ENCODE results near the gene ARMC10.
"Not testable (repeated sequence)": the region's sequence is repeated elsewhere in the genome, so short reads cannot be mapped to it uniquely, and the experiment has no call there.

Gene ARMC10

DNA sequence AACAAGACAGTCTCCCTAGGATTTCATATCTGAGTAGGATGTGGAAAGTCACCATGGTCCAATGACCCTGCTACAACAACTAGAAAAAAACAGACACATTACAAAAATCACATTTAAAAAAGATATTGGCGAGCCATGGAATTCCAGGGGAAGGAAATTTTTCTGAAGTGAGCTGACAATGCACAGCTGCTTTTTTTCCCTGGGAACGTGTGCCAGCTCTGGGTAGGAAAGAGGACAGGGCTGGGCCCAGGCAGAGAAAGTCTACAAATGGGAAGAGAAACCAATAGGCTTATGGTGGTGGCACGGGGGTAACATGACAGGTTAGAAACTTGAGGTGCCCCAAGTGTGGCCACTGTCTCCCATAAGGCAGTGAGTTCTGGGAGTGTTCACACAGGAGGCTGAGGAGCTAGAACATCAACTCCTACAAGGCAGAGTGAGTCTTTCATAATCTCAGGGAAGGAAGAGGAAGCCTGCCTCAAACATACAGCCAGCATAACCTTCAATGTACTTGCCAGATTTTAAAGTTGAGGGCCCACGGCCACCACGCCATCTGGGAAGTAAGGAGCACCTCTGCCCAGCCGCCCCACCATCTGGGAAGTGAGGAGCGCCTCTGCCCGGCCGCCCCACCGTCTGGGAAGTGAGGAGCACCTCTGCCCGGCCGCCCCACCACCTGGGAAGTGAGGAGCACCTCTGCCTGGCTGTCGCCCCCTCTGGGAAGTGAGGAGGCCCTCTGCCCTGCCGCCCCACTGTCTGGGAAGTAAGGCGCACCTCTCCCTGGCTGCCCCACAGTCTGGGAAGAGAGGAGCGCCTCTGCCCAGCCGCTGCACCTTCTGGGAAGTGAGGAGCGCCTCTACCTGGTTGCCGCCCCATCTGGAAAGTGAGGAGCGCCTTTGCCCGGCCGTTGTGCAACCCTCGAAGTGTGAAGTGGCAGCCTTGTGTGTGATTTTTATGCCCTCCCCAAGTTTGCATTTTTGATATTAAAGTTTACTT lies 6.2 kb upstream of the ARMC10 start:
- no peak for DNase-seq (ENCODE audit: low read depth)
- no peak overlapping the region for H3K4me3 ChIP-seq (ENCODE audit: low read depth, low read length)

DNA sequence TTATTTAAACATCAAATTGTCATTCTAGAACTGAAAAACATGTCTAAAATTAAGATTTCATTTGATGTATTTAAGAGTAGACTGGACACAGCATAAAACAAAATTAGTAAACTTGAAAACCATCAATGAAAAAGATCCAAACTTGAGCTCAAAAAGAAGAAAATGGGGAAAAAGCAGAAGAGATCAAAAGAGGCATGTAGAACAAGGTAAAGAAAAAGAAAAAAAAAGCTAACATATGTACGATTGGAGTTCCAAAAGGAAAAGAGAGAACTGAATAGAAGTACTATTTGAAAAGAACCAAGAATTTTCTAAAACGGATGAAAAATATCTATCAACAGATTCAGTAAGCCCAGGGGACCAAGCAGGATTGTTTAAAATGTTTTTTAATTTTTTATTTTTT lies 3.9 kb upstream of the ARMC10 start:
- TF ChIP-seq, protein P1, sequence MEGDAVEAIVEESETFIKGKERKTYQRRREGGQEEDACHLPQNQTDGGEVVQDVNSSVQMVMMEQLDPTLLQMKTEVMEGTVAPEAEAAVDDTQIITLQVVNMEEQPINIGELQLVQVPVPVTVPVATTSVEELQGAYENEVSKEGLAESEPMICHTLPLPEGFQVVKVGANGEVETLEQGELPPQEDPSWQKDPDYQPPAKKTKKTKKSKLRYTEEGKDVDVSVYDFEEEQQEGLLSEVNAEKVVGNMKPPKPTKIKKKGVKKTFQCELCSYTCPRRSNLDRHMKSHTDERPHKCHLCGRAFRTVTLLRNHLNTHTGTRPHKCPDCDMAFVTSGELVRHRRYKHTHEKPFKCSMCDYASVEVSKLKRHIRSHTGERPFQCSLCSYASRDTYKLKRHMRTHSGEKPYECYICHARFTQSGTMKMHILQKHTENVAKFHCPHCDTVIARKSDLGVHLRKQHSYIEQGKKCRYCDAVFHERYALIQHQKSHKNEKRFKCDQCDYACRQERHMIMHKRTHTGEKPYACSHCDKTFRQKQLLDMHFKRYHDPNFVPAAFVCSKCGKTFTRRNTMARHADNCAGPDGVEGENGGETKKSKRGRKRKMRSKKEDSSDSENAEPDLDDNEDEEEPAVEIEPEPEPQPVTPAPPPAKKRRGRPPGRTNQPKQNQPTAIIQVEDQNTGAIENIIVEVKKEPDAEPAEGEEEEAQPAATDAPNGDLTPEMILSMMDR (conservative IDR thresholded peaks at IDR 0.05; ENCODE audit: low read depth, low read length) = no peak
- no peak for DNase-seq (ENCODE audit: low read depth)
- no peak overlapping the region for H3K4me3 ChIP-seq (ENCODE audit: low read depth, low read length)

More for the DNA sequence above, 6.2 kb upstream of the ARMC10 start:
- TF ChIP-seq, protein P1 (conservative IDR thresholded peaks at IDR 0.05; ENCODE audit: low read depth, low read length) = no peak

DNA sequence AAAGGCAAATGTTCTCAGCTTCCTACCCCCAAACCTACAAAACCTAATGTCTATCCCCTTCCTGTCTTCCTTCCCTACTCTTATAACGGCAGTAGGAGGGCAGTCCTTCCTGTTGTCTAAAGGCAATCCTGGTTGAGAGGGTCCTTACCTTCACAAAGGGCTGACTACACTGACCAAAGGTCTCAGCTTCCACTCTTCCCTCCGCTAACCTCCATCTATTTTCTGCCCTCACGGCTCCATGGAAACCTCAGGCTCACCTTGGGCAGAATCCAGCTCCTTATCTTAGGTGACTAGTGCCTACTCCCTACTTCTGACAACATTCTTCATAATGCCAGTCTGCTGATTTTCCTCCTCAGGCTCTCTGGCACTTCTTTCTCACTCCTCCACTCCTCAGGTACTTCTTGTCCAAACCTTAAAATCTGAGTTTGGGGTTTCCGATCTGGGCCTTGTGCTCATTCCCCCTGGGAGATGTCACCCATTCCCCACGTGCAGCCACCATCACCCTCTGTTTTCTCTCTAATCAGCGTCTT lies 886 bp upstream of the ARMC10 start:
- no peak for DNase-seq (ENCODE audit: low read depth)
- H3K4me3 ChIP-seq (ENCODE audit: low read depth, low read length) = peak overlapping the region; percentile 95
- TF ChIP-seq, protein P1 (conservative IDR thresholded peaks at IDR 0.05; ENCODE audit: low read depth, low read length) = no peak

DNA sequence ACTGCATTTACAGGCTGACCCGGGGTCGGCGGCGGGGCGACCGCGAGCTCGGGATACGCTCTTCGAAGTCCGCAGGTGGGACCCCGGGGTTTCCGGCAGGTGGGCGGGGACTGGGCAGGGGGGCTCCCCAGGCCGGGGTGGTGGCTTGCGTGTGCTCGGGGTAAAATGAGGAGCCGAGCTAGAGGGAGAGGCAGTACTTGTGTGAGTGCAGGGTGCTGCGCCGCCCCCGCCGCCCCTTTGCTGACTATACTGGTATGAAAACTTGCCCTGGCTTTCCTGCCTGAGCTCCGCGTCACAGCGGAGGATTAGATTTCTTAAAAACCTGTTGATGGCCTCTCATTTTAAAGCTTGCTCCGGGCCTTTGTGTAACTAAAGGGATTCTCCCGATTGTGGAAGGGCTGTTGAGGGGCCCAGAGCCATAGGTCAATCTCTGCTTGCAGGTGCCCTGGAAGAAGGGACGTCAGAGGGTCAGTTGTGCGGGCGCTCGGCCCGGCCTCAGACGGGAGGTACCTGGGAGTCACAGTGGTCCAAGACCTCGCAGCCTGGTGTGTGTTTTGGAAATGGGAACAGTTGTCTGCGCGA lies 488 bp downstream of the ARMC10 start:
- TF ChIP-seq, protein P1 (conservative IDR thresholded peaks at IDR 0.05; ENCODE audit: low read depth, low read length) = no peak
- H3K4me3 ChIP-seq (ENCODE audit: low read depth, low read length) = peak overlapping the region; percentile 95
- peak; percentile 60 for DNase-seq (ENCODE audit: low read depth)

DNA sequence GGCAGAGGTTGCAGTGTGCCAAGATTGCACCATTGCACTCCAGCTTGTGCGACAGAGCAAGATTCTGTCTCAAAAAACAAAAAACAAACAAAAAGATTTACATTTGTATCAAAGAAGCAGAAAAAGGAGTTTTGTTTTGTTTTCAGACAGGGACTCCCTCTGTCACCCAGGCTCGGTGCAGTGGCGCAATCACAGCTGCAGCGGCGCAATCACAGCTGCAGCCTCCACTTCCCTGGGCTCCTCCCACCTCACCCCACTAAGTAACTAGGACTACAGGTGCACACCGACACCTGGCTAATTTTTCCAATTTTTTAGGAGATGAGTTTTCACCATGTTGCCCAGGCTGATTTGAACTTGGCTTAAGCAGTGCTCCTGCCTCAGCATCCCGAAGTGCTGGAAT lies 1.8 kb downstream of the ARMC10 start:
- peak; percentile 3 for DNase-seq (ENCODE audit: low read depth)
- TF ChIP-seq, protein P1 (conservative IDR thresholded peaks at IDR 0.05; ENCODE audit: low read depth, low read length) = no peak
- H3K4me3 ChIP-seq (ENCODE audit: low read depth, low read length) = no peak overlapping the region

DNA sequence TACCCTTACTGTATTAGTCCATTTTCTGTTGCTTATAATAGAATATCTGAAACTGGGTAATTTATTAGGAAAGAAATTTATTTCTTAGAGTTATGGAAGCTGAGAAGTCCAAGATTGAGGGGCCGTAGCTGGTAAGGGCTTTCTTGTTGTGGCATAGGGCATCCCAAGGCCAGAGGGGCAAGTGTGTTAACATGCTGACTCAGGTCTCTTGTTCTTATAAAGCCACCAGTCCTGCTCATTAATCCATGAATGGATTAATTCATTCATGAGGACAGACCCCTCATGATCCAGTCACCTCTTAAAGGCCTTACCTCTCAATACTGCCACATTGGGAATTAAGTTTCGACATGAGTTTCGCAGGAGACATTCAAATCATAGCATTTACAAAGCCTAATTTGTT lies 2.4 kb downstream of the ARMC10 start:
- H3K4me3 ChIP-seq (ENCODE audit: low read depth, low read length) = no peak overlapping the region
- DNase-seq (ENCODE audit: low read depth) = no peak
- TF ChIP-seq, protein P1 (conservative IDR thresholded peaks at IDR 0.05; ENCODE audit: low read depth, low read length) = no peak

DNA sequence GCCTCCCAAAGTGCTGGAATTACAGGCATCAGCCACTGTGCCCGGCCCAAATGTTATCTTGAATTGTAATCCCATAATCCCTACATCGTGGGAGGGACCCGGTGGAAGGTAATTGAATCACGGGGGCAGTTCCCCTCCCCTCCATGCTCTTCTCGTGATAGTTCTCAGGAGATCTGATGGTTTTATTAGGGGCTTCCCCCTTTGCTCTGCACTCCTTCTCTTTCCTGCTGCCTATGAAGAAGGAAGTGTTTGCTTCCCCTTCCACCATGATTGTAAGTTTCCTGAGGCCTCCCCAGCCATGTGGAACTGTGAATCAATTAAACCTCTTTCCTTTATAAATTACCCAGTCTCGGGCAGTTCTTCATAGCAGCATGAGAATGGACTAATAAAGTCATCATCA lies 3.3 kb downstream of the ARMC10 start:
- not testable (repeated sequence) for DNase-seq (ENCODE audit: low read depth); H3K4me3 ChIP-seq (ENCODE audit: low read depth, low read length)
